Chondrocyte (in vitro differentiated cells): ENCODE data around the gene FAM234A. TPM values are rescaled to one million over a fixed set of nuclear protein-coding genes. Genes with fewer than 3 reads are reported as not detected.

ENCODE experiments used
- DNase-seq: peaks from one replicate; pipeline ENCODE4 v3.0.0; 2021; ENCODE audit warnings: mixed read lengths, low spot score
- H3K27ac Mint-ChIP-seq: one replicate; pipeline ENCODE4 v1.8.0; 2021; ENCODE audit warnings: mild to moderate bottlenecking, moderate library complexity, mixed read lengths; ENCODE audit not compliant: unreplicated experiment
- H3K27me3 Mint-ChIP-seq: 2 replicates; pipeline ENCODE4 v1.8.0; 2021; ENCODE audit warnings: low read depth, mixed read lengths
- H3K36me3 Mint-ChIP-seq: 2 replicates; pipeline ENCODE4 v1.8.0; 2021; ENCODE audit warnings: low read depth, mixed read lengths
- H3K4me1 Mint-ChIP-seq: 2 replicates; pipeline ENCODE4 v1.8.0; 2021; ENCODE audit warnings: low read depth, mild to moderate bottlenecking, mixed read lengths
- H3K4me3 Mint-ChIP-seq: one replicate; pipeline ENCODE4 v1.8.0; 2021; ENCODE audit warnings: mild to moderate bottlenecking, moderate library complexity, mixed read lengths; ENCODE audit not compliant: unreplicated experiment
- H3K9me3 Mint-ChIP-seq: 2 replicates; pipeline ENCODE4 v1.8.0; 2021; ENCODE audit warnings: low read depth, mixed read lengths
- CTCF ChIP-seq: fragments of 200-600 bp; sonication (generic); IDR thresholded peaks from 2 replicates; pipeline ENCODE4 v1.5.0; 2021; ENCODE audit warnings: antibody characterized with exemption, mild to moderate bottlenecking, moderate library complexity
- total RNA-seq: library from RNA; stranded (reverse); gene quantifications from 3 replicates; pipeline ENCODE4 v1.2.1, GENCODE V29; 2021

The FAM234A gene
- total RNA-seq, 1 donor from 2014 or later = 122 TPM

- Mint-ChIP-seq H3K4me1 (no peaks in the 10 kb centered on the region), H3K27ac (no peak overlapping the region), H3K4me3 (no peak overlapping the region), H3K27me3 (no peaks in the 10 kb centered on the region), H3K36me3 (peaks cover 10% of the 10 kb centered on the region), H3K9me3 (no peaks in the 10 kb centered on the region)
- DNase-seq = peak; percentile 87
- no peak for TF ChIP-seq CTCF
These were observed 56.9 kb downstream of the FAM234A start for GRCh38 chr16:291539-291938.

- H3K9me3 Mint-ChIP-seq = no peaks in the 10 kb centered on the region
- no peak for DNase-seq
- H3K4me3 Mint-ChIP-seq = no peak overlapping the region
- H3K27me3 Mint-ChIP-seq = no peaks in the 10 kb centered on the region
- no peaks in the 10 kb centered on the region for H3K4me1 Mint-ChIP-seq
- no peak for TF ChIP-seq CTCF
- peaks cover 4% of the 10 kb centered on the region for H3K36me3 Mint-ChIP-seq
- H3K27ac Mint-ChIP-seq = no peak overlapping the region
These were observed 58.6 kb downstream of the FAM234A start for GRCh38 chr16:293043-293775.

DNA sequence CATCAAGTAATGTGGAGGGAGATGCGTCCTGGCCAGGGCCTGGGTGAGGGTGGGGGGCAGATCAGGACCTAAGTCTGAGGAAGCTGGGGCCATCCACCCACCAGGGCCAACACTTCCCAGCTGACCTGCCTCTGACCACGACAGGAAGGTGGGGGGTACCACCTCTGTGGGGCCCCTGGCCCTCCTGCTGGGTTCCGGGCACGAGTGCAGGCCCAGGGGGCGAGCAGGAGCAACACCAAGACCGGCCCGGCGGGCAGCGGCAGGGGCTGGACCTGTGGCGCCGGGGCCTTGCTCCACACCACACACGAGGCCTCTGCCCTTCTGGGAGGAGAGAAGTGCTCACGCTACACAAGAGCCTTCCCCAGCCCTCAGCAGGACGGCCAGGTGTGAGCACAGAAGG, 61.7 kb downstream of the FAM234A start:
- peaks cover 4% of the 10 kb centered on the region for H3K36me3 Mint-ChIP-seq

DNA sequence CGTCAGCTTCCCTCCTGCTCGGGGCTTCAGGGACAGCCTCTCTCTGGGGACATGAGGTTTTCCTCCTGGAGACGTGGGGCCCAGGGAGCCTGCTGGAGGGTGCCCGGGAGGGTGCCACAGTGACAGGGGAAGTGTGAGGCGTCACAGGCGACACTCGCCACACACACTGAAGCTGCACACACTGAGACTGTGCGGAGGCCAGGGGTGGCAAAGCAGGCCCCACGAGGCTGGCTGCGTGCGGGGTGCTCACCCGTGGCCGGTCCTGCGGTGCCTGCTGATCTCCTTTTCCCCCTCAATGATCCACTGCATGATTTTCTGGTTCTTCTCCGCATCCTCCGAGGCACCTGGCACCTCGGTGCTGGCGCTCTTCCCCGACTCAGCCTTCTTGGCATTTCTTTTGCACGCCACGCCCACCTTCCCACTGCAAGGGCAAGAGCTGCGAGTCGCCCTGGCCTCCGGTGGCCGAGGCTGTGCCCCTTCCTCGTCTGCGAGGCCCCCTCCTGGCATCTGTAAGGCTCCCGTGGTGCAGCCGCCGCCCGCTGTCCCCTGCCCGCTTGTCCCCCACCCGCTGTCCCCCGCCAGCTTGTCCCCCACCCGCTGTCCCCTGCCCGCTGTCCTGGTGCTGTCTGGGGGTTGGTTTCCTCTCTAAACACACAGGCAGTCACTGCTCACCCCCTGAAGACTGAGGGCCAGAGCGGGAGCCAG, 62.3 kb downstream of the FAM234A start:
- no peak overlapping the region for H3K27ac Mint-ChIP-seq
- H3K4me3 Mint-ChIP-seq = no peak overlapping the region
- H3K9me3 Mint-ChIP-seq = no peaks in the 10 kb centered on the region
- no peaks in the 10 kb centered on the region for H3K27me3 Mint-ChIP-seq
- TF ChIP-seq CTCF = no peak
- H3K4me1 Mint-ChIP-seq = no peaks in the 10 kb centered on the region
- no peak for DNase-seq
- H3K36me3 Mint-ChIP-seq = peaks cover 2% of the 10 kb centered on the region

More for the DNA sequence above, 61.7 kb downstream of the FAM234A start:
- TF ChIP-seq CTCF = no peak
- no peak for DNase-seq
- Mint-ChIP-seq H3K9me3 (no peaks in the 10 kb centered on the region), H3K27me3 (no peaks in the 10 kb centered on the region), H3K4me1 (no peaks in the 10 kb centered on the region), H3K27ac (no peak overlapping the region), H3K4me3 (no peak overlapping the region)

- no peaks in the 10 kb centered on the region for H3K36me3 Mint-ChIP-seq
- H3K4me3 Mint-ChIP-seq = no peak overlapping the region
- H3K27me3 Mint-ChIP-seq = no peaks in the 10 kb centered on the region
- H3K4me1 Mint-ChIP-seq = no peaks in the 10 kb centered on the region
- no peak for TF ChIP-seq CTCF
- no peaks in the 10 kb centered on the region for H3K9me3 Mint-ChIP-seq
- no peak overlapping the region for H3K27ac Mint-ChIP-seq
- DNase-seq = no peak
These were observed 63.2 kb downstream of the FAM234A start for GRCh38 chr16:297832-298231.
